Gastrocnemius medialis (tissue), 4 donors: Measurements from ENCODE around the gene DEPP1. TPM values are rescaled to one million over a fixed set of nuclear protein-coding genes. Genes with fewer than 3 reads are reported as not detected.
A peak's percentile ranks its signal among the peaks of the same experiment; 100 is the strongest.

Experiments used
- ATAC-seq, 2 donors: fragments of 150-250 bp; one replicate each; pipeline ENCODE4 v1.9.1; 2016
- DNase-seq, 2 donors: peaks; one replicate each; pipeline ENCODE4 v3.0.0-alpha.2; 2019
- H3K27ac ChIP-seq, 4 donors: fragments of 200-600 bp; sonication (generic); 1 replicate in 1 of 4; 2 replicates in 3 of 4; pipeline ENCODE4 v1.5.1; 2016 to 2018; ENCODE audit warnings: mild to moderate bottlenecking in 2 of 4, moderate library complexity in 1 of 4
- H3K27me3 ChIP-seq, 3 donors: fragments of 200-600 bp; sonication (generic) in 2 of 3; 1 replicate in 1 of 3; 2 replicates in 2 of 3; pipeline versions ENCODE4 v1.5.1 to v1.6.0; 2016 to 2019; ENCODE audit warnings: mild to moderate bottlenecking in 1 of 3, moderate library complexity in 1 of 3
- H3K36me3 ChIP-seq, 2 donors: fragments of 200-600 bp; sonication (generic) in 1 of 2; one replicate each; pipeline ENCODE4 v1.5.1; 2017 to 2018
- H3K4me1 ChIP-seq, 2 donors: fragments of 200-600 bp; sonication (generic) in 1 of 2; one replicate each; pipeline ENCODE4 v1.5.1; 2016 to 2017; ENCODE audit warnings: mild to moderate bottlenecking in 2 of 2
- H3K4me3 ChIP-seq, 4 donors: fragments of 200-600 bp; sonication (generic) in 3 of 4; 1 replicate in 1 of 4; 2 replicates in 3 of 4; pipeline ENCODE4 v1.5.1; 2016 to 2019; ENCODE audit warnings: mild to moderate bottlenecking in 2 of 4
- H3K9me3 ChIP-seq, 3 donors: fragments of 200-600 bp; sonication (generic) in 2 of 3; 1 replicate in 1 of 3; 2 replicates in 2 of 3; pipeline ENCODE4 v1.5.1; 2016 to 2019
- CTCF ChIP-seq, 5 experiments: fragments of 450-650 bp in 3 of 5; fragments of 200-600 bp in 2 of 5; sonication (generic) in 2 of 5; IDR thresholded peaks in 4 of 5; conservative IDR thresholded peaks in 1 of 5; 1 replicate in 4 of 5; 2 replicates in 1 of 5; pipeline ENCODE4 v1.5.1; 2016 to 2019; ENCODE audit warnings: antibody characterized with exemption in 5 of 5, mild to moderate bottlenecking in 3 of 5, moderate library complexity in 3 of 5
- POLR2A ChIP-seq, 2 donors: fragments of 450-650 bp; IDR thresholded peaks; one replicate each; pipeline ENCODE4 v1.6.1; 2017; ENCODE audit warnings: antibody characterized with exemption in 2 of 2, mild to moderate bottlenecking in 2 of 2, moderate library complexity in 2 of 2
- in situ Hi-C, 4 donors: fragments of 200-750 bp; cut with MboI; loops; one replicate each; pipeline versions ENCODE4 v1.15.0 to v1.8.0; 2017; ENCODE audit warnings: low sequenced_read_pairs in 4 of 4
- intact Hi-C: fragments of 100-400 bp; cut with DNase I; formaldehyde crosslinking; loops from one replicate; pipeline ENCODE4 v1.15.1; 2023; ENCODE audit warnings: low total_unique reads
- total RNA-seq, 4 donors: library from RNA; depleted of rRNA; stranded (reverse); fragments of >200 nt; gene quantifications; one replicate each; pipeline versions ENCODE4 v1.1.0 to v1.2.3, GENCODE V29; 2016

The DEPP1 gene
- total RNA-seq, 4 donors from 2014 or later: 83.4 to 331 (median 120) TPM

GRCh38 chr10:44985175-44985681, 6.6 kb upstream of the DEPP1 start:
- H3K4me3 ChIP-seq: no peak overlapping the region
- intact Hi-C loops: no loop called here
- peak overlapping the region in 2 of 4 donors; percentile 45 to 89 for H3K27ac ChIP-seq
- ATAC-seq (no peak), DNase-seq (peak in 1 of 2 donors; percentile 1)
- H3K27me3 ChIP-seq: no peaks in the 10 kb centered on the region
- H3K36me3 ChIP-seq: peaks cover 0 to 9% of the 10 kb centered on the region in 2 donors
- no peaks in the 10 kb centered on the region for H3K9me3 ChIP-seq
- in situ Hi-C loops: loop anchor here in 2 of 4 donors (25.0 kb wide), 2 partner anchors 1027 to 1573 kb away; partner anchors contain the start of gene HNRNPF (in 2 of the 2)
- TF ChIP-seq CTCF (IDR thresholded peaks at IDR 0.05 in 4 of 5, conservative IDR thresholded peaks at IDR 0.05 in 1 of 5) (no peak), POLR2A (IDR thresholded peaks at IDR 0.05) (no peak)
- H3K4me1 ChIP-seq: peaks cover 24 to 32% of the 10 kb centered on the region in 2 donors

- intact Hi-C loops: no loop called here
These were observed 6.1 kb upstream of the DEPP1 start for GRCh38 chr10:44984671-44985101.

GRCh38 chr10:44983895-44984278, 5.3 kb upstream of the DEPP1 start:
- Histone ChIP-seq H3K4me1 (peaks cover 38 to 46% of the 10 kb centered on the region in 2 donors), H3K27me3 (no peaks in the 10 kb centered on the region), H3K4me3 (no peak overlapping the region), H3K27ac (peak overlapping the region in 3 of 4 donors; percentile 89 to 94 (median 91)), H3K9me3 (no peaks in the 10 kb centered on the region), H3K36me3 (peaks cover 0 to 9% of the 10 kb centered on the region in 2 donors)
- ATAC-seq (no peak), DNase-seq (no peak)
- TF ChIP-seq POLR2A (IDR thresholded peaks at IDR 0.05): no peak
- TF ChIP-seq CTCF (IDR thresholded peaks at IDR 0.05 in 4 of 5, conservative IDR thresholded peaks at IDR 0.05 in 1 of 5): no peak
- in situ Hi-C loops: loop anchor here in 2 of 4 donors (25.0 kb wide), 2 partner anchors 1028 to 1572 kb away; partner anchors contain the start of gene HNRNPF (in 2 of the 2)
- intact Hi-C loops: no loop called here

More at GRCh38 chr10:44984671-44985101, 6.1 kb upstream of the DEPP1 start:
- Histone ChIP-seq H3K27ac (peak overlapping the region in 2 of 4 donors; percentile 45 to 89), H3K27me3 (no peaks in the 10 kb centered on the region), H3K4me1 (peaks cover 30 to 38% of the 10 kb centered on the region in 2 donors), H3K9me3 (no peaks in the 10 kb centered on the region), H3K4me3 (no peak overlapping the region), H3K36me3 (peaks cover 0 to 9% of the 10 kb centered on the region in 2 donors)
- TF ChIP-seq POLR2A (IDR thresholded peaks at IDR 0.05) (no peak), CTCF (IDR thresholded peaks at IDR 0.05 in 4 of 5, conservative IDR thresholded peaks at IDR 0.05 in 1 of 5) (no peak)
- ATAC-seq (no peak), DNase-seq (peak in 1 of 2 donors; percentile 0)
- in situ Hi-C loops: loop anchor here in 2 of 4 donors (25.0 kb wide), 2 partner anchors 1028 to 1572 kb away; partner anchors contain the start of gene HNRNPF (in 2 of the 2)

GRCh38 chr10:44983066-44983894, 4.7 kb upstream of the DEPP1 start:
- Histone ChIP-seq H3K27ac (peak overlapping the region; percentile 84 to 94 (median 90)), H3K9me3 (no peaks in the 10 kb centered on the region), H3K4me3 (no peak overlapping the region), H3K27me3 (no peaks in the 10 kb centered on the region), H3K4me1 (peaks cover 39 to 47% of the 10 kb centered on the region in 2 donors), H3K36me3 (peaks cover 0 to 9% of the 10 kb centered on the region in 2 donors)
- intact Hi-C loops: no loop called here
- peak in 1 of 2 donors; percentile 13 for DNase-seq
- in situ Hi-C loops: loop anchor here in 2 of 4 donors (25.0 kb wide), 2 partner anchors 1029 to 1571 kb away; partner anchors contain the start of gene HNRNPF (in 2 of the 2)
- ATAC-seq: no peak
- no peak for TF ChIP-seq CTCF (IDR thresholded peaks at IDR 0.05 in 4 of 5, conservative IDR thresholded peaks at IDR 0.05 in 1 of 5)
- TF ChIP-seq POLR2A (IDR thresholded peaks at IDR 0.05): no peak
